K562 (cell line): ENCODE measurements around the gene SNX17. TPM values are rescaled to one million over a fixed set of nuclear protein-coding genes. Genes with fewer than 3 reads are reported as not detected.

Experiments used
- ATAC-seq: fragments of 200-7000 bp; cut with Tn5 transposase; 3 replicates; pipeline ENCODE4 v1.9.1; 2020; ENCODE audit warnings: moderate library complexity
- Bru-seq: library from RNA; stranded (reverse); fragments of 400-500 nt; gene quantifications from one replicate; lab custom pipeline; 2021; lab: Mats Ljungman, UMichigan
- BruChase-seq, 2 experiments: library from RNA; stranded (reverse); fragments of 400-500 nt; gene quantifications; one replicate each; lab custom pipeline; 2021; lab: Mats Ljungman, UMichigan
- BruUV-seq: library from RNA; stranded (reverse); fragments of 400-500 nt; replicated peaks from 2 replicates; lab custom pipeline; 2021; lab: Mats Ljungman, UMichigan
- CTCF ChIA-PET: fragments of 300-600 bp; formaldehyde crosslinking; extraction: SDS; loops from one replicate; lab custom pipeline; 2021; ENCODE audit warnings: low intra/inter-chr PET ratio; lab: Yijun Ruan, JAX
- POLR2A ChIA-PET: fragments of 300-600, 350-650 bp; sonication (Branson Sonifier 250); formaldehyde crosslinking; extraction: SDS; loops from one replicate; lab custom pipeline; 2021; ENCODE audit warnings: antibody characterized with exemption, inconsistent platforms; lab: Yijun Ruan, JAX
- DNase-seq, 4 experiments: peaks; one replicate each; pipeline versions ENCODE4 v3.0.0 to v3.0.0-alpha.2; 2011 to 2018; ENCODE audit warnings: low spot score in 3 of 4, mixed read lengths in 3 of 4; ENCODE audit errors: extremely low read depth in 1 of 4
- FAIRE-seq: peaks from 2 replicates; lab custom pipeline; 2011; peaks lifted over from hg19 to GRCh38; lab: Jason Lieb, UNC
- H2AFZ ChIP-seq: 2 replicates; pipeline ENCODE4 v1.6.0; 2011; ENCODE audit warnings: low read depth, low read length, control low read depth, inconsistent platforms
- H3K27ac ChIP-seq: fragments of 200-600 bp; 3 replicates; pipeline ENCODE4 v1.8.0; 2011; ENCODE audit warnings: low read depth, mild to moderate bottlenecking, control low read depth, inconsistent platforms, low read length, moderate library complexity, mixed read lengths; ENCODE audit errors: extremely low read depth
- H3K27me3 ChIP-seq, 2 experiments: fragments of 300-600 bp in 1 of 2; 2 replicates in 1 of 2; 3 replicates in 1 of 2; pipeline versions ENCODE4 v1.6.0 to v1.8.0; 2011; ENCODE audit warnings: inconsistent platforms in 2 of 2, low read length in 2 of 2, mild to moderate bottlenecking in 1 of 2, mixed read lengths in 1 of 2, moderate library complexity in 1 of 2; ENCODE audit not compliant: control insufficient read depth in 2 of 2, insufficient read depth in 2 of 2
- H3K36me3 ChIP-seq: fragments of 300-600 bp; 3 replicates; pipeline ENCODE4 v1.8.0; 2011; ENCODE audit warnings: mild to moderate bottlenecking, low read length, inconsistent platforms; ENCODE audit not compliant: control insufficient read depth, insufficient read depth
- H3K4me1 ChIP-seq, 2 experiments: fragments of 200-600 bp in 1 of 2; replicated peaks in 1 of 2; 2 replicates in 1 of 2; 3 replicates in 1 of 2; pipeline versions ENCODE4 v1.5.1 to v1.8.0; 2011; ENCODE audit warnings: inconsistent platforms in 2 of 2, low read length in 2 of 2, mild to moderate bottlenecking in 1 of 2, mixed read lengths in 1 of 2, moderate library complexity in 1 of 2; ENCODE audit not compliant: control insufficient read depth in 2 of 2, insufficient read depth in 2 of 2
- H3K4me2 ChIP-seq: 2 replicates; pipeline ENCODE4 v1.6.1; 2011; ENCODE audit warnings: low read length, control low read depth, inconsistent platforms, mixed read lengths; ENCODE audit not compliant: insufficient read depth
- H3K4me3 ChIP-seq: fragments of 200-600 bp; sonication (generic), shearing (Covaris generic); 2 replicates; pipeline ENCODE4 v1.5.1; 2016; ENCODE audit warnings: control low read depth, inconsistent platforms
- H3K79me2 ChIP-seq: fragments of 200-600 bp; 3 replicates; pipeline ENCODE4 v1.8.0; 2011; ENCODE audit warnings: low read length, inconsistent platforms; ENCODE audit not compliant: control insufficient read depth, insufficient read depth
- H3K9ac ChIP-seq, 2 experiments: 2 replicates each; pipeline versions ENCODE4 v1.6.0 to v1.6.1; 2011; ENCODE audit warnings: low read depth in 2 of 2, low read length in 2 of 2, control low read depth in 1 of 2, inconsistent platforms in 1 of 2, mild to moderate bottlenecking in 1 of 2, mixed read lengths in 1 of 2; ENCODE audit not compliant: insufficient read depth in 1 of 2
- H3K9me1 ChIP-seq: one replicate; pipeline ENCODE4 v1.6.0; 2011; ENCODE audit warnings: inconsistent platforms, mild to moderate bottlenecking, low read length, moderate library complexity; ENCODE audit not compliant: control insufficient read depth, insufficient read depth
- H3K9me3 ChIP-seq: replicated peaks from 2 replicates; pipeline ENCODE4 v1.5.1; 2011; ENCODE audit warnings: low read depth, low read length, inconsistent platforms; ENCODE audit not compliant: control insufficient read depth, insufficient read depth
- H4K20me1 ChIP-seq: replicated peaks from 2 replicates; pipeline ENCODE4 v1.6.1; 2011; ENCODE audit warnings: low read length, inconsistent platforms, mixed read lengths; ENCODE audit not compliant: control insufficient read depth, insufficient read depth
- BCOR ChIP-seq: fragments of 450-650 bp; IDR thresholded peaks from 2 replicates; pipeline ENCODE4 v1.6.1; 2016
- BRD9 ChIP-seq: fragments of 450-650 bp; IDR thresholded peaks from 2 replicates; pipeline ENCODE4 v1.6.1; 2018; ENCODE audit warnings: low read depth; ENCODE audit not compliant: partially characterized antibody
- CREB1 ChIP-seq, 2 experiments: sonication (generic) in 1 of 2; formaldehyde crosslinking in 1 of 2; IDR thresholded peaks; 2 replicates each; pipeline versions ENCODE4 v1.6.1 to v1.8.0; 2012 to 2022; ENCODE audit warnings: inconsistent platforms in 1 of 2, mild to moderate bottlenecking in 1 of 2, missing genetic modification reagents in 1 of 2, moderate library complexity in 1 of 2
- FOXP1 ChIP-seq: sonication (generic); formaldehyde crosslinking; IDR thresholded peaks from 2 replicates; pipeline ENCODE4 v1.8.0; 2022; ENCODE audit warnings: mild to moderate bottlenecking, missing genetic modification reagents
- HIVEP1 ChIP-seq: fragments of 250-450 bp; sonication (Bioruptor Pico); IDR thresholded peaks from 2 replicates; pipeline ENCODE4 v1.4.0; 2020; ENCODE audit warnings: mild to moderate bottlenecking
- JUN ChIP-seq, 2 experiments: sonication (generic) in 1 of 2; formaldehyde crosslinking in 1 of 2; IDR thresholded peaks; 2 replicates each; pipeline versions ENCODE4 v1.6.1 to v1.8.0; 2012 to 2022; ENCODE audit warnings: borderline replicate concordance in 2 of 2, mild to moderate bottlenecking in 2 of 2, improper control_type of control experiment in 1 of 2, low read depth in 1 of 2, low read length in 1 of 2, missing genetic modification reagents in 1 of 2
- MBD2 ChIP-seq: sonication (generic); IDR thresholded peaks from 2 replicates; pipeline ENCODE4 v1.6.1; 2016; ENCODE audit warnings: low read depth, borderline replicate concordance
- POLR2H ChIP-seq: IDR thresholded peaks from 2 replicates; pipeline ENCODE4 v1.6.1; 2016; ENCODE audit warnings: missing genetic modification characterization, low read depth, mild to moderate bottlenecking, control low read depth, missing compliant biosample characterization, moderate library complexity
- TEAD4 ChIP-seq, 2 experiments: sonication (generic) in 1 of 2; formaldehyde crosslinking in 1 of 2; IDR thresholded peaks; 2 replicates each; pipeline versions ENCODE4 v1.6.1 to v1.8.0; 2012 to 2022; ENCODE audit warnings: borderline replicate concordance in 1 of 2, inconsistent platforms in 1 of 2, low read length in 1 of 2, mild to moderate bottlenecking in 1 of 2, missing genetic modification reagents in 1 of 2
- ZC3H11A ChIP-seq: IDR thresholded peaks from 2 replicates; pipeline ENCODE4 v1.6.1; 2012; ENCODE audit warnings: low read depth, low read length, improper control_type of control experiment
- ZC3H8 ChIP-seq: fragments of 450-650 bp; IDR thresholded peaks from 2 replicates; pipeline ENCODE4 v1.6.1; 2017
- ZEB2 ChIP-seq: fragments of 450-650 bp; IDR thresholded peaks from 2 replicates; pipeline ENCODE4 v1.6.1; 2016
- WGBS: fragments of 100-300 bp; shearing (Covaris generic); methylation state at CpG from one replicate; pipeline ENCODE4 v1.1.6; 2016; ENCODE audit warnings: low coverage, mixed read lengths; ENCODE audit not compliant: insufficient coverage; ENCODE audit errors: missing lambda C conversion rate; 5-methylcytosine and 5-hydroxymethylcytosine counted together
- in situ Hi-C: fragments of 300-500 bp; cut with MboI; formaldehyde crosslinking; loops from 4 replicates; pipeline ENCODE4 v1.15.0; 2018; ENCODE audit warnings: inconsistent platforms, mixed read lengths
- intact Hi-C: fragments of 100-400 bp; cut with micrococcal nuclease; formaldehyde crosslinking; loops from 2 replicates; pipeline ENCODE4 v1.14.2; 2022
- long read RNA-seq, 3 experiments: library from polyadenylated mRNA in 2 of 3; library from RNA in 1 of 3; unstranded in 2 of 3; stranded (forward) in 1 of 3; transcript quantifications; one replicate each; pipeline ENCODE4 v2.0.0, GENCODE V29; 2019 to 2022
- polyA minus RNA-seq, 3 experiments: library from RNA; depleted of rRNA, polyadenylated mRNA; stranded (reverse); fragments of >200 nt; gene quantifications; 2 replicates each; pipeline ENCODE4 v1.2.3, GENCODE V29; 2011
- polyA plus RNA-seq, 8 experiments: library from polyadenylated mRNA; depleted of rRNA in 4 of 8; stranded (reverse) in 5 of 8; unstranded in 3 of 8; fragments of >200 nt; fragmentation: Nextera tagmentation in 2 of 8; fragmentation: Illumina TruSeq in 1 of 8; extraction: Ambion mirVana in 2 of 8; extraction: Trizol in 1 of 8; gene quantifications; 2 replicates each; pipeline versions ENCODE4 v1.2.1 to v1.2.3, GENCODE V29; 2011 to 2014; ENCODE audit warnings: inconsistent platforms in 1 of 8, missing spikeins in 1 of 8
- total RNA-seq, 7 experiments: library from RNA; depleted of rRNA in 6 of 7; stranded (reverse); fragments of >200 nt in 6 of 7; fragmentation: Illumina TruSeq in 2 of 7; extraction: Trizol in 2 of 7; gene quantifications; 2 replicates each; pipeline versions ENCODE4 v1.2.1 to v1.2.3, GENCODE V29; 2011 to 2021; ENCODE audit warnings: low replicate concordance in 1 of 7
- TF ChIP-seq, protein P1 (sequence below): fragments of 250-450 bp; sonication (Bioruptor Pico); IDR thresholded peaks from 2 replicates; pipeline ENCODE4 v1.4.0; 2020

The SNX17 gene
- 127 and 249 TPM in 2 replicates for total RNA-seq (2011; cell fraction: chromatin; rRNA removed; ENCODE audit: low replicate concordance)
- total RNA-seq (2011; cell fraction: nucleolus; rRNA removed), result 127 and 149 TPM in 2 replicates
- 132 and 134 TPM in 2 replicates for total RNA-seq (2011; cell fraction: nucleoplasm; rRNA removed)
- total RNA-seq (2014; rRNA removed) (61.7 and 80.4 TPM in 2 replicates), total RNA-seq (2014; rRNA removed; fragmentation: Illumina TruSeq; extraction: Trizol) (44.1 and 45.3 TPM in 2 replicates), total RNA-seq (2015; rRNA removed; fragmentation: Illumina TruSeq; extraction: Trizol) (53.2 and 54.6 TPM in 2 replicates), total RNA-seq (2021) (72.5 and 75.7 TPM in 2 replicates), polyA plus RNA-seq (2011; rRNA removed) (45.8 and 57.3 TPM in 2 replicates), polyA plus RNA-seq (2014; fragmentation: Illumina TruSeq; extraction: Trizol) (44.2 and 57.6 TPM in 2 replicates), polyA plus RNA-seq (2014; fragmentation: Nextera tagmentation; extraction: Ambion mirVana) (1 to 10 TPM; 3.0 to 7.5 TPM), polyA plus RNA-seq (2014; rRNA removed) (58.7 and 60.2 TPM in 2 replicates), polyA minus RNA-seq (2011; rRNA and poly(A)+ RNA removed) (62.0 and 62.2 TPM in 2 replicates), Bru-seq, nascent RNA (percentile 88 among the genes with signal in this experiment), BruChase-seq, experiment 1, labeled RNA remaining after a 2-hour chase (percentile 78 among the genes with signal in this experiment), BruChase-seq, experiment 2, labeled RNA remaining after a 6-hour chase (percentile 73 among the genes with signal in this experiment)
- 65.9 and 86.7 TPM in 2 replicates for polyA plus RNA-seq (2011; cell fraction: cytosol; rRNA removed)
- polyA plus RNA-seq (2011; cell fraction: nucleus; rRNA removed), result 129 and 142 TPM in 2 replicates
- 64.3 and 80.0 TPM in 2 replicates for polyA plus RNA-seq (2012)
- polyA minus RNA-seq (2011; cell fraction: cytosol; rRNA and poly(A)+ RNA removed), result 33.1 and 37.9 TPM in 2 replicates
- 67.2 and 89.5 TPM in 2 replicates for polyA minus RNA-seq (2011; cell fraction: nucleus; rRNA and poly(A)+ RNA removed)
- long read RNA-seq, experiment 1, transcript SNX17-201 (15 exons, 2,044 nt), result major isoform, 323 of 395 reads
- long read RNA-seq, experiment 1, partial matches to known transcripts, result 45 of 395 reads
- long read RNA-seq, experiment 1, other reads (novel, unspliced or antisense), result 24 of 395 reads
- long read RNA-seq, experiment 2, transcript SNX17-201 (15 exons, 2,044 nt), result major isoform, 78 of 128 reads
- long read RNA-seq, experiment 2, partial matches to known transcripts, result 22 of 128 reads
- long read RNA-seq, experiment 2, other reads (novel, unspliced or antisense), result 27 of 128 reads
- long read RNA-seq, experiment 3, transcript SNX17-201 (15 exons, 2,044 nt), result major isoform, 155 of 174 reads
- long read RNA-seq, experiment 3, partial matches to known transcripts, result 5 of 174 reads
- long read RNA-seq, experiment 3, other reads (novel, unspliced or antisense), result 11 of 174 reads

- Histone ChIP-seq H3K4me1 (peaks cover 20 to 22% of the 10 kb centered on the region in 2 experiments), H3K4me2 (peak within 1 kb of the TSS; percentile 94), H3K4me3 (peak within 1 kb of the TSS; percentile 86), H3K27ac (peak within 1 kb of the TSS; percentile 96), H3K27me3 (no peaks in the 10 kb centered on the region), H4K20me1 (no peaks in the 10 kb centered on the region), H3K36me3 (peaks cover 70% of the 10 kb centered on the region), H3K9ac (peak within 1 kb of the TSS; percentile 97), H3K9me1 (no peaks in the 10 kb centered on the region), H3K79me2 (peaks cover 51% of the 10 kb centered on the region), H3K9me3 (no peaks in the 10 kb centered on the region), H2AFZ (peak within 1 kb of the TSS; percentile 89)
- FAIRE-seq, result peak; percentile 99
- peak; percentile 96 for ATAC-seq
- in situ Hi-C loops, result no loop called here
- BruUV-seq, result no TSS peak
- WGBS, result under 1% methylated on average over 84 of the region's 85 CpGs
- intact Hi-C loops, result loop anchor here (1.0 to 5.0 kb wide), 3 partner anchors 14 to 68 kb away; partner anchors contain the start of genes GTF3C2 and MPV17
- POLR2A ChIA-PET, result interaction anchor here (0.7 to 5.8 kb wide), 10 partner anchors 10 to 59 kb away, joined by 3 to 41 read pairs (median 4); partner anchors contain the start of genes GTF3C2, NRBP1 and ZNF513
- peak; percentile 87 to 99 (median 91) for DNase-seq
- CTCF ChIA-PET, result interaction anchor here (0.6 to 1.4 kb wide), 2 partner anchors 13 to 49 kb away, joined by 4 to 5 read pairs; no protein-coding TSS in a partner anchor
- no peak for TF ChIP-seq TEAD4 (IDR thresholded peaks at IDR 0.05; ENCODE audit: low read length)
- peak; percentile 26 for TF ChIP-seq TEAD4 (CRISPR knock-in tag; IDR thresholded peaks at IDR 0.05; ENCODE audit: borderline replicate concordance)
- TF ChIP-seq MBD2, result peak; percentile 95
- TF ChIP-seq ZEB2, result no peak
- TF ChIP-seq BCOR, result no peak
- no peak for TF ChIP-seq HIVEP1 (CRISPR knock-in tag)
- no peak; the same call in 1 of the 2 replicates for TF ChIP-seq ZC3H11A
- TF ChIP-seq BRD9, result no peak
- no peak for TF ChIP-seq ZC3H8
- TF ChIP-seq POLR2H (tag), result peak; percentile 18
- TF ChIP-seq CREB1 (IDR thresholded peaks at IDR 0.05), result peak; percentile 91
- TF ChIP-seq CREB1 (CRISPR knock-in tag; IDR thresholded peaks at IDR 0.05), result peak; percentile 82
- TF ChIP-seq, protein P1, sequence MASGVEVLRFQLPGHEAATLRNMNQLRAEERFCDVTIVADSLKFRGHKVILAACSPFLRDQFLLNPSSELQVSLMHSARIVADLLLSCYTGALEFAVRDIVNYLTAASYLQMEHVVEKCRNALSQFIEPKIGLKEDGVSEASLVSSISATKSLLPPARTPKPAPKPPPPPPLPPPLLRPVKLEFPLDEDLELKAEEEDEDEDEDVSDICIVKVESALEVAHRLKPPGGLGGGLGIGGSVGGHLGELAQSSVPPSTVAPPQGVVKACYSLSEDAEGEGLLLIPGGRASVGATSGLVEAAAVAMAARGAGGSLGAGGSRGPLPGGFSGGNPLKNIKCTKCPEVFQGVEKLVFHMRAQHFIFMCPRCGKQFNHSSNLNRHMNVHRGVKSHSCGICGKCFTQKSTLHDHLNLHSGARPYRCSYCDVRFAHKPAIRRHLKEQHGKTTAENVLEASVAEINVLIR (CRISPR knock-in tag), result peak; percentile 56; the same call in 1 of the 2 replicates
- peak; percentile 94; the same call in 1 of the 2 replicates for TF ChIP-seq FOXP1 (CRISPR knock-in tag)
- TF ChIP-seq JUN (IDR thresholded peaks at IDR 0.05; ENCODE audit: borderline replicate concordance, low read depth, low read length), result peak; percentile 84
- TF ChIP-seq JUN (CRISPR knock-in tag; IDR thresholded peaks at IDR 0.05; ENCODE audit: borderline replicate concordance), result peak; percentile 85; the same call in 1 of the 2 replicates
Measured at GRCh38 chr2:27370026-27370815, at the start of gene SNX17, which contains the start of gene EIF2B4. Gene SNX17 (plus strand): TSS chr2:27370616. CDS start chr2:27370744, 128 bp downstream. Gene EIF2B4 (minus strand): TSS chr2:27370338. CDS start chr2:27370314, 24 bp downstream.
